Posterior cingulate gyrus (tissue), 11 donors: ENCODE data around the gene CNIH4.
A peak's percentile ranks its signal among the peaks of the same experiment; 100 is the strongest.
"Not testable (repeated sequence)": the region's sequence is repeated elsewhere in the genome, so short reads cannot be mapped to it uniquely, and the experiment has no call there.

Experiments used
- DNase-seq, 10 donors: peaks; one replicate each; pipeline versions ENCODE4 v3.0.0 to v3.0.0-alpha.2; 2020 to 2021; ENCODE audit warnings: mixed read lengths in 3 of 10
- intact Hi-C: fragments of 100-400 bp; cut with DNase I; formaldehyde crosslinking; loops from one replicate; pipeline ENCODE4 v1.15.1; 2023

Gene CNIH4

GRCh38 chr1:224356685-224357625, at the start of gene CNIH4:
CNIH4 (plus strand) TSS chr1:224356879; CDS start chr1:224356925, 46 bp downstream.
- peak; percentile 81 to 98 (median 91) for DNase-seq
- intact Hi-C loops = loop anchor here (2.0 kb wide), 2 partner anchors 26 to 76 kb away; partner anchors contain the start of gene NVL

- no peak for DNase-seq
- intact Hi-C loops = no loop called here
Observed at GRCh38 chr1:224308064-224308463, 48.6 kb upstream of the CNIH4 start.

- DNase-seq, intact Hi-C loops: not testable (repeated sequence)
Observed at GRCh38 chr1:224311503-224311902, 45.2 kb upstream of the CNIH4 start.

- no peak for DNase-seq
- intact Hi-C loops = no loop called here
Observed at GRCh38 chr1:224312025-224312424, 44.7 kb upstream of the CNIH4 start.

- intact Hi-C loops = no loop called here
- no peak for DNase-seq
Observed at GRCh38 chr1:224317383-224318045, 39.2 kb upstream of the CNIH4 start.

GRCh38 chr1:224321706-224322105, 35.0 kb upstream of the CNIH4 start:
- intact Hi-C loops = no loop called here
- DNase-seq = no peak

- intact Hi-C loops = no loop called here
- no peak for DNase-seq
Observed at GRCh38 chr1:224325959-224326358, 30.7 kb upstream of the CNIH4 start.

GRCh38 chr1:224328644-224329043, 28.0 kb upstream of the CNIH4 start:
- intact Hi-C loops = no loop called here
- DNase-seq = no peak

GRCh38 chr1:224329484-224329841, 27.2 kb upstream of the CNIH4 start:
- DNase-seq = no peak
- intact Hi-C loops = no loop called here

- DNase-seq = peak; percentile 77 to 97 (median 84)
- intact Hi-C loops = loop anchor here (2.0 to 5.0 kb wide), 4 partner anchors 27 to 633 kb away; partner anchors contain the start of genes CNIH4 and DEGS1
Observed at GRCh38 chr1:224329842-224330753, 26.6 kb upstream of the CNIH4 start, which contains the start of gene NVL. NVL (minus strand) TSS chr1:224330172; CDS start chr1:224330127, 45 bp downstream.

- intact Hi-C loops = loop anchor here (2.0 to 5.0 kb wide), 4 partner anchors 25 to 634 kb away; partner anchors contain the start of genes CNIH4 and DEGS1
Observed at GRCh38 chr1:224331326-224331725, 25.4 kb upstream of the CNIH4 start.

GRCh38 chr1:224331824-224332223, 24.9 kb upstream of the CNIH4 start:
- no peak for DNase-seq
- intact Hi-C loops = loop anchor here (2.0 to 5.0 kb wide), 4 partner anchors 25 to 635 kb away; partner anchors contain the start of genes CNIH4 and DEGS1

More at GRCh38 chr1:224331326-224331725, 25.4 kb upstream of the CNIH4 start:
- no peak for DNase-seq

GRCh38 chr1:224333309-224333926, 23.3 kb upstream of the CNIH4 start:
- intact Hi-C loops = loop anchor here (1.0 to 5.0 kb wide), 3 partner anchors 217 to 636 kb away; no protein-coding TSS in a partner anchor
- peak in 1 of 10 donors; percentile 19 for DNase-seq

GRCh38 chr1:224333939-224334786, 22.5 kb upstream of the CNIH4 start:
- intact Hi-C loops = loop anchor here (1.0 to 5.0 kb wide), 3 partner anchors 218 to 637 kb away; no protein-coding TSS in a partner anchor
- DNase-seq = no peak

- no peak for DNase-seq
- intact Hi-C loops = no loop called here
Observed at GRCh38 chr1:224338150-224338838, 18.4 kb upstream of the CNIH4 start.

- intact Hi-C loops = no loop called here
- no peak for DNase-seq
Observed at GRCh38 chr1:224339442-224340033, 17.1 kb upstream of the CNIH4 start.
